CD4-positive, CD25-positive, alpha-beta regulatory T cell (primary cell): ENCODE results near the gene SLC66A2. TPM values are rescaled to one million over a fixed set of nuclear protein-coding genes. Genes with fewer than 3 reads are reported as not detected.
A peak's percentile ranks its signal among the peaks of the same experiment; 100 is the strongest.

Experiments
- ATAC-seq, 2 donors: fragments of 150-1000 bp; cut with Tn5 transposase; one replicate each; pipeline ENCODE4 v1.10.0; 2021; ENCODE audit warnings: low read depth in 2 of 2, moderate number of reproducible peaks in 2 of 2, moderate library complexity in 1 of 2
- DNase-seq, 3 donors: peaks; one replicate each; pipeline versions ENCODE4 v3.0.0 to v3.0.0-alpha.2; 2012 to 2022; ENCODE audit warnings: mixed read lengths in 1 of 3
- H3K27ac ChIP-seq: one replicate; pipeline ENCODE4 v1.7.0; 2013; ENCODE audit warnings: mild to moderate bottlenecking, low read length; ENCODE audit not compliant: insufficient read depth, poor library complexity, severe bottlenecking
- H3K27me3 ChIP-seq: one replicate; pipeline ENCODE4 v1.7.0; 2013; ENCODE audit warnings: low read length; ENCODE audit not compliant: control insufficient read depth, insufficient read depth
- H3K36me3 ChIP-seq: one replicate; pipeline ENCODE4 v1.7.0; 2013; ENCODE audit warnings: mild to moderate bottlenecking, low read length, moderate library complexity; ENCODE audit not compliant: control insufficient read depth, insufficient read depth
- H3K4me1 ChIP-seq: 2 replicates; pipeline ENCODE4 v1.7.0; 2013; ENCODE audit warnings: mild to moderate bottlenecking, low read length; ENCODE audit not compliant: insufficient read depth, control insufficient read depth, poor library complexity, severe bottlenecking
- H3K4me3 ChIP-seq: one replicate; pipeline ENCODE4 v1.7.0; 2013; ENCODE audit warnings: low read depth, mild to moderate bottlenecking, low read length, moderate library complexity
- H3K9me3 ChIP-seq, 2 experiments: 1 replicate in 1 of 2; 2 replicates in 1 of 2; pipeline ENCODE4 v1.7.0; 2013; ENCODE audit warnings: low read length in 2 of 2, mild to moderate bottlenecking in 1 of 2, moderate library complexity in 1 of 2; ENCODE audit not compliant: control insufficient read depth in 2 of 2
- H3K27ac Mint-ChIP-seq, 3 donors: one replicate each; pipeline ENCODE4 v1.8.0; 2020 to 2022; ENCODE audit warnings: mild to moderate bottlenecking in 3 of 3, mixed read lengths in 3 of 3, moderate library complexity in 2 of 3
- H3K27me3 Mint-ChIP-seq: one replicate; pipeline ENCODE4 v1.8.0; 2022; ENCODE audit warnings: mild to moderate bottlenecking, mixed read lengths
- H3K36me3 Mint-ChIP-seq: one replicate; pipeline ENCODE4 v1.8.0; 2020; ENCODE audit warnings: mixed read lengths
- H3K4me1 Mint-ChIP-seq, 4 donors: one replicate each; pipeline ENCODE4 v1.8.0; 2020 to 2022; ENCODE audit warnings: mixed read lengths in 4 of 4, mild to moderate bottlenecking in 1 of 4
- H3K4me3 Mint-ChIP-seq, 4 donors: one replicate each; pipeline ENCODE4 v1.8.0; 2020 to 2022; ENCODE audit warnings: mild to moderate bottlenecking in 4 of 4, mixed read lengths in 4 of 4, moderate library complexity in 3 of 4
- H3K9me3 Mint-ChIP-seq, 7 donors: one replicate each; pipeline ENCODE4 v1.8.0; 2020 to 2022; ENCODE audit warnings: mixed read lengths in 7 of 7, mild to moderate bottlenecking in 3 of 7, moderate library complexity in 2 of 7
- polyA plus RNA-seq, 4 donors: library from polyadenylated mRNA; unstranded; fragments of 300-500 nt; fragmentation: Illumina TruSeq; gene quantifications; one replicate each; pipeline ENCODE4 v1.2.3, GENCODE V29; 2021
- total RNA-seq: library from RNA; stranded (reverse); gene quantifications from one replicate; pipeline ENCODE4 v1.2.3, GENCODE V29; 2022

Gene SLC66A2
- total and polyA plus RNA-seq, 5 donors from 2014 or later, result 11.7 to 49.6 (median 14.4) TPM

GRCh38 chr18:79912994-79913831 lies 38.2 kb downstream of the SLC66A2 start:
- ATAC-seq (no peak), DNase-seq (no peak)
- H3K27me3 Mint-ChIP-seq, result no peaks in the 10 kb centered on the region
- Histone ChIP-seq H3K9me3 (no peaks in the 10 kb centered on the region), H3K27me3 (no peaks in the 10 kb centered on the region), H3K27ac (no peak overlapping the region), H3K4me3 (no peak overlapping the region), H3K36me3 (peaks cover 10% of the 10 kb centered on the region), H3K4me1 (no peaks in the 10 kb centered on the region)
- H3K9me3 Mint-ChIP-seq, result peaks cover 0 to 2% (median 0%) of the 10 kb centered on the region in 7 donors
- peaks cover 0 to 14% (median 4%) of the 10 kb centered on the region in 4 donors for H3K4me1 Mint-ChIP-seq
- no peak overlapping the region for H3K4me3 Mint-ChIP-seq
- H3K27ac Mint-ChIP-seq, result peak overlapping the region in 1 of 3 donors; percentile 46
- H3K36me3 Mint-ChIP-seq, result peaks cover 24% of the 10 kb centered on the region

DNA sequence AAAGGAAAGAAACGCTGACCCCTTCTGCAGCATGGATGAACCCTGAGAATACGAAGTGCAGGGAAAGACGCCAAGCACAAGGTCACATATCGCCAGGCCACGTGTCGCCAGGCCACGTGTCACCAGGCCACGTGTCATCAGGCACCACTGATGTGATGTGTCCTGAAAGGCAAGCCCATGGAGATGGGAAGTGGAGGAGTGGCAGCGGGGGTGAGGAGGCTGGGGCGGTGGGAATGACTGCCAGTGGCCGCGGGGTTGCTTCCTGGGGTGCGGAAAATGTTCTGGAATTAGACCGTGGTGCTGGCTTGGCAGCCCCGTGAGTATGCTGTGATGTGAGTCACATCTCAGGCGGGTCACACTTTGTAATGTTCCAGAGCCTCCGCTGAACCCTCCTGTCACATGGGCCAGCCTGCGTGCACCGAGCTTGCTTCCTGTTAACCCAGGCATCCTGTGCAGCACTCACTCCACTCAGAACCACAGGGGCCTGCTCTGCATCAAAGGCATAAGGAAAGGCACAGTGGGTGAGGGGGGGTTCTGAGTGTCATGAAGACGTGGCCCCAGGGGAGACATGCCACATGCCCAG lies 39.0 kb downstream of the SLC66A2 start:
- peaks cover 10% of the 10 kb centered on the region for H3K36me3 ChIP-seq
- Mint-ChIP-seq H3K9me3 (no peaks in the 10 kb centered on the region), H3K4me3 (no peak overlapping the region), H3K27ac (no peak overlapping the region), H3K4me1 (peaks cover 0 to 14% (median 4%) of the 10 kb centered on the region in 4 donors), H3K36me3 (peaks cover 25% of the 10 kb centered on the region), H3K27me3 (no peaks in the 10 kb centered on the region)
- ATAC-seq (peak in 1 of 2 donors; percentile 41), DNase-seq (peak in 1 of 3 donors; percentile 14)
- no peaks in the 10 kb centered on the region for H3K4me1 ChIP-seq
- H3K9me3 ChIP-seq, result no peaks in the 10 kb centered on the region
- no peak overlapping the region for H3K4me3 ChIP-seq
- no peaks in the 10 kb centered on the region for H3K27me3 ChIP-seq
- H3K27ac ChIP-seq, result no peak overlapping the region

GRCh38 chr18:79911344-79912270 lies 39.8 kb downstream of the SLC66A2 start:
- H3K27ac Mint-ChIP-seq, result peak overlapping the region in 1 of 3 donors; percentile 77
- H3K4me3 ChIP-seq, result no peak overlapping the region

DNA sequence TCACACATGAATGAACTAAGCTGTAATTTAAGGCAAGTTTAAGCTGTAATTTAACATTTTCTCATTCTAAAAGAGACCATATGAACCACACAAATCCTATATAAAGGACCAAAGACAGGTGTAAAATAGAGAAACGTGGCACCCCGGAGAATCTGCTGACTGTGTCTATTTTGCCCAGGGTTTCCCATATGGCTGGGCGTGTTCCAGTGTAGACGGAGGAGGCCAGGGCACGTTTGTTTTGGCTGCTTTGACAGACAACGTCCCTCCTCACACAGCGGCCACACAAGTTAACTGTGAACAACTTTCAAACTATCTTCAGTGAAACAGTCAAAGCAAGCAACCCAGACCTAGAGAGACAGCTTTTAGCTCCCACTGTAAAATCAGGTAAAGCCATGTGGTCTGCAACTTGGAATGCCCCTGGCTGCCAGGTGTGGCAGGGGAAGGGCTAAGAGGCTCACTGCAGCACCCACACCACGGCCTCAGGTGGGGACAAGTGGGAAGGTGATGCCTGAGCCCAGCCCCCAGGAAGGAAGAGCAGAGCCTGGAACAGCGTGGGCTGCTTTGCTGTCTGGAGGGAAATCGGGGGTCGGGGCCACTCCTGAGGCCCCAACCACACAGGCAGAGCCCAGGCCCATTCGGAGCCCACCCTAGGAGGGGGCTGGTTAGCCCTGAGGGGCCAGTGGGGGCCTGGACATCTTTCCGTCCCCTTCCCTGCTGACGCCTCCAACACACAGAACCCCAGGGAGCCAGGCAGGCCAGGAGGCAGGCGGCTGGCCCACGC lies 40.7 kb downstream of the SLC66A2 start:
- Histone ChIP-seq H3K27ac (no peak overlapping the region), H3K4me1 (no peaks in the 10 kb centered on the region), H3K4me3 (no peak overlapping the region), H3K9me3 (no peaks in the 10 kb centered on the region), H3K36me3 (no peaks in the 10 kb centered on the region), H3K27me3 (no peaks in the 10 kb centered on the region)
- Mint-ChIP-seq H3K27ac (peak overlapping the region in 2 of 3 donors; percentile 28 to 77), H3K27me3 (no peaks in the 10 kb centered on the region), H3K36me3 (peaks cover 27% of the 10 kb centered on the region), H3K9me3 (peaks cover 0 to 1% (median 0%) of the 10 kb centered on the region in 7 donors), H3K4me3 (peak overlapping the region in 1 of 4 donors; percentile 13), H3K4me1 (peaks cover 0 to 14% (median 10%) of the 10 kb centered on the region in 4 donors)
- DNase-seq (no peak), ATAC-seq (no peak)

More at GRCh38 chr18:79911344-79912270, 39.8 kb downstream of the SLC66A2 start:
- ATAC-seq (no peak), DNase-seq (no peak)
- peaks cover 25% of the 10 kb centered on the region for H3K36me3 Mint-ChIP-seq
- no peaks in the 10 kb centered on the region for H3K27me3 Mint-ChIP-seq
- H3K9me3 Mint-ChIP-seq, result no peaks in the 10 kb centered on the region
- H3K4me3 Mint-ChIP-seq, result no peak overlapping the region
- Histone ChIP-seq H3K36me3 (peaks cover 4% of the 10 kb centered on the region), H3K27me3 (no peaks in the 10 kb centered on the region), H3K4me1 (no peaks in the 10 kb centered on the region), H3K9me3 (no peaks in the 10 kb centered on the region), H3K27ac (no peak overlapping the region)
- H3K4me1 Mint-ChIP-seq, result peaks cover 0 to 14% (median 4%) of the 10 kb centered on the region in 4 donors

- Mint-ChIP-seq H3K36me3 (peaks cover 29% of the 10 kb centered on the region), H3K4me1 (peaks cover 0 to 7% (median 7%) of the 10 kb centered on the region in 4 donors), H3K27ac (no peak overlapping the region), H3K9me3 (peaks cover 0 to 2% (median 0%) of the 10 kb centered on the region in 7 donors), H3K4me3 (no peak overlapping the region), H3K27me3 (no peaks in the 10 kb centered on the region)
- Histone ChIP-seq H3K27ac (no peak overlapping the region), H3K4me3 (no peak overlapping the region), H3K27me3 (no peaks in the 10 kb centered on the region), H3K9me3 (no peaks in the 10 kb centered on the region), H3K4me1 (no peaks in the 10 kb centered on the region), H3K36me3 (no peaks in the 10 kb centered on the region)
- DNase-seq, result no peak
- no peak for ATAC-seq
Measured at GRCh38 chr18:79906706-79907105, 44.7 kb downstream of the SLC66A2 start.

DNA sequence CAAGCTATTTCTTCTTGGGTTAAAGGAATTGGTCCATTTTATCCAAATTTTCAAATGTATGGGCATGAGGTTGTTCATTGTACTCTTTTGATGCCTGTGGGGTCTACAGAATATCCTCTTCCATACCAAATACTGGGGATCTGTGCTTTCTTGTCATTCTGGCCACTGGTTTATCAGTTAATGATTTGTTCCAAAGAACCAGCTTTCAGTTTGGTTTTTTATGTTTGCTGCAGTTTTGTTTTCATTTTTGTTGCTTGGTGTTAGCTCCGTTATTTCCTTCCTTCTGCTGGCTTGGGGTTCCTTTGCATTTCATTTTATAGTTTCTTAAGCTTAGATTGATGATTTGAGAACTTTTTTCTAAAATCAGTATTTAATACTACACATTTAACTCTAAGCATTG lies 45.5 kb downstream of the SLC66A2 start:
- DNase-seq (no peak), ATAC-seq (no peak)
- Histone ChIP-seq H3K9me3 (no peaks in the 10 kb centered on the region), H3K4me3 (no peak overlapping the region), H3K27ac (no peak overlapping the region), H3K36me3 (no peaks in the 10 kb centered on the region), H3K4me1 (no peaks in the 10 kb centered on the region), H3K27me3 (no peaks in the 10 kb centered on the region)
- peaks cover 29% of the 10 kb centered on the region for H3K36me3 Mint-ChIP-seq
- H3K4me3 Mint-ChIP-seq, result no peak overlapping the region
- peaks cover 0 to 7% (median 7%) of the 10 kb centered on the region in 4 donors for H3K4me1 Mint-ChIP-seq
- no peaks in the 10 kb centered on the region for H3K27me3 Mint-ChIP-seq
- peak overlapping the region in 2 of 3 donors; percentile 17 to 56 for H3K27ac Mint-ChIP-seq
- H3K9me3 Mint-ChIP-seq, result peaks cover 0 to 5% (median 0%) of the 10 kb centered on the region in 7 donors
